DLD1 (cell line): ENCODE data around the gene ALG1L2.
"Not testable (repeated sequence)": the region's sequence is repeated elsewhere in the genome, so short reads cannot be mapped to it uniquely, and the experiment has no call there.

ENCODE experiments used
- in situ Hi-C: cut with HindIII; loops from 2 replicates; pipeline ENCODE4 v1.10.0; 2017; ENCODE audit warnings: low sequenced_read_pairs

Gene ALG1L2

DNA sequence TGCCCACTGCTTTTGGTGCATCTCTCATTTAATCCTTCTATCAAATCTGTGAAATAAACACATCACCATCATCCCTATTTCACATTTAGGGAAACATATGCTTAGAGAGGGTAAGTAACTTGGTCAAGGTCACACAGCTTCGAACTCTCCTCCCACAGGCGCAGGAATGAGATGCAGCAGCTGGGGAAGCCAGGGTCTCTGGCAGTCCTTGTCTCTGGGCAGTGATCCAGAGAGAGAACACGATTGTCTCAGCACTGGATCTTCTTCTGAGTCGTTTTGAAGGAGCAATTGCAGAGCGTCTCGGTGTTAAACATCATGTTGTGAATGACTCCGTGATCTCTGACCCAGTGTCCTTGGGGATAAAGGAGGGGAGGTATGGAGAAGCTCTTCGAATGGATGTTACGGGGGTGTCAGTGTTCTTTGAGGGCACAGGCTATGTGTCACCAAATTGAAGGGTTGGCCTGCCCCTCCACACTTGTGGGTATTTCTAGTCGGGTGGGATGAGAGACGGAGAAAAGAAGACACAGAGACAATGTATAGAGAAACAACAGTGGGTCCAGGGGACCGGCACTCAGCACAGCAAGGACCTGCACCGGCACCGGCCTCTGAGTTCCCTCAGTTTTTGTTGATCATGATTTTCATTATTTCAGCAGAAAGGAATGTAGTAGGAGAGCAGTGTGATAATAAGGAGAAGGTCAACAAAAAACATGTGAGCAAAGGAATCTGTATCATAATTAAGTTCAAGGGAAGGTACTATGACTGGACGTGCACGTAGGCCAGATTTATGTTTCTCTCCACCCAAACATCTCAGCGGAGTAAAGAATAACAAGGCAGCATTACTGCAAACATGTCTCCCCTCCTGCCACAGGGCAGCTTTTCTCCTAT is 41.5 kb downstream of the ALG1L2 start:
- in situ Hi-C loops: not testable (repeated sequence)

DNA sequence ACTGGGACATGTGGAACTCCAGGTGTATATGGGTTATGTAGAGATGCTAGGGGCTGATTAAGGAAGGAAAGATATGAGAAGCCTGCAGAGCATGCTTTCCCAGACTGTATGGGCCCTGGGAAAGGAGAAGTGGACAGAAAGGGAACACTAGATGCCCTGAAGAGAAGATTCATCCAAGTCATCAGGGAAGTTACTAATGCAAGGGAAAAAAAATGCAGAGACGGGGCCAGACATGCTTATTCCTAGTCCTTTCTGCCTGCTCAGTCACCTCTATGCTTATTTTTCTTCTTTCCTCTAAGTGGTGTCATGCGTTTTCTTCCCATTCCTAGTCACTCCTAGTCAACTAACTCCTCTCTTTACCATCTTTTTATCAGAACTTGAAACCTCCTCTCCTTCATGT is 43.8 kb downstream of the ALG1L2 start:
- in situ Hi-C loops: not testable (repeated sequence)

DNA sequence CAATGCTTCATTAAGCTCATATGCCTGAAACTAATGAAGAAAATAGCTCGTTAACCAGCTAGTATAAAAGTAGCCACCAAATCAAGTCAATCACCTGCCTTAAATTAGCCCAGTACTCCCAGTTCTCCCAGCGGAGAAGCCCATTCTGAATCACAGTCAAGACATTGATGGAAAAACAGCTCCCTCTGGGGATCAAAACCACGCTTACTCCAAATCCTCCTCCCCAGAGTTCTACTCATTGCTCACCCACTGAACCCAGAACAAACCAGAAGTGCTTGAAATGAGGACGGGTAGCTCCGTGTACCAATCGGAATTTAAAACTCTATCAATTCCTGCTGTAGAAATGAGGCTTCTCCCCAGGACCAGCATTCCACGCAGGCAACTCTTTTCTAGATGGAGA is 54.7 kb downstream of the ALG1L2 start:
- in situ Hi-C loops: not testable (repeated sequence)

DNA sequence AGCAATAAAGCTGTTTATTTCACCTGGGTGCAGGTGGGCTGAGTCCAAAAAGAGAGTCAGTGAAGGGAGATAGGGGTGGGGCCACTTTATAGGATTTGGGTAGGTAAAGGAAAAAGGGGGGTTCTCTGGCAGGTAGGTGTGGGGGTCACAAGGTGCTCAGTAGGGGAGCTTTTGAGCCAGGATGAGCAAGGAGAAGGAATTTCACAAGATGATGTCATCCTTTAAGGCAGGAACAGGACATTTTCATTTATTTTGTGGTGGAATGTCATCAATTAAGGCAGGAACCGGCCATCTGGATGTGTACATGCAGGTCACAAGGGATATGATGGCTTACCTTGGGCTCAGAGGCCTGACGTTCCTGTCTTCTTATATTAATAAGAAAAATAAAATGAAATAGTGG is 56.1 kb downstream of the ALG1L2 start:
- in situ Hi-C loops: not testable (repeated sequence)

DNA sequence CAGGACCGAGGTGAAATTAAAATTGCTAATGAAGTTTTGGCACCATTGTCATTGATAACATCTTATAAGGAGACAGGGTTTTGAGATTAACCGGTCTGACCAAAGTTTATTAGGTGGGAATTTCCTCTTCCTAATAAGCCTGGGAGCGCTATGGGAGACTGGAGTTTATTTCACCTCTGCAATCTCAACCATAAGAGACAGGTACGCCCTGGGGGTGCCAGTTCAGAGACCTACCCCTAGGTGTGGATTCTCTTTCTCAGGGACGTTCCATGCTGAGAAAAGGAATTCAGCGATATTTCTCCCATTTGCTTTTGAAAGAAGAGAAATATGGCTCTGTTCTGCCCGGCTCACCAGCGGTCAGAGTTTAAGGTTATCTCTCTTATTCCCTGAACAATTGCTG is 57.4 kb downstream of the ALG1L2 start:
- in situ Hi-C loops: not testable (repeated sequence)

DNA sequence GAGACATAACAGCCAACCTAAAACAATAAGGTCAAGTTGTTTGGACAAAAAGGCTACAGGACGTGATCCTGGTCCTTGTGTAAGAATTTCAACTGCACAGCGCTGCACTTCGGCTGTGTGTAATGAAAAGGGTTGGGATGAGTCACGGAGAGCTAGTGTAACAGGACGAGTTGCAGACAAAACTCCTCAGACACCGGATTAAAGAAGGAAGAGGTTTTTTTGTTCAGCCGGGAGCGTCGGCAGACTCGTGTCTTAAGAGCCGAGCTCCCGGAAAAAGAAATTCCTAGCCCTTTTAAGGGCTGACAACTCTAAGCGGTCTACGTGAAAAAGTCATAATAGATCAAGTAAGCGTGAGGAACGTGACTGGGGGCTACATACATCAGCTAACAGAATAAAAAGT is 59.1 kb downstream of the ALG1L2 start:
- in situ Hi-C loops: not testable (repeated sequence)

DNA sequence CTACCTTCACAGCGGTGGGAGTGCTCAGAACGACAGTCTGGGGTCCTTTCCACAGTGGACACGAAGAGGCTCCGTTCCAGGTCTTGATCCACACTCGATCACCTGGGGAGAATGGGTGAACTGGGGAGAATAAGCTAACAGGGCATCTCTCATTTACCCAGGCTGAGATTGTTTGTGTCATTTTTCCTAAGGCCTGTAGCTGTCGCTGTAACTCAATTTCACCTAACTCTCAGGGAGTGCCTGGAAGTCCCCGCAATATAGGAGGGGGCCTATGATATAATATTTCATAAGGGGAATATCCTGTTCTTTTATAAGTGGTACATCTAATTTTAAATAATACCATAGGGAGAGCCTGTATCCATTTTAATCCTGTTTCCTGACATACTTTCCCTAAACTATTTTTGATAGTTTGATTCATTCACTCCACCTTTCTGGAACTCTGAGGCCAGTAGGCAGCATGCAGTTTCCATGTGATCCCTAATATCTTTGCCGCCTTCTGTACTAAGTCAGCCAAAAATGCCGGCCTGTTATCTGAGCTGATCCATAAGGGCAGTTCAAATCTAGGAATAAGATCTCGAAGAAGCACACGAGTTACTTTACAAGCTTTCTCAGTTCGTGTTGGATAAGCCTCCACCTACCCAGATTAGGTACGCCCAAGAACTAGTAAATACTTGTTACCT is 62.2 kb downstream of the ALG1L2 start:
- in situ Hi-C loops: not testable (repeated sequence)

DNA sequence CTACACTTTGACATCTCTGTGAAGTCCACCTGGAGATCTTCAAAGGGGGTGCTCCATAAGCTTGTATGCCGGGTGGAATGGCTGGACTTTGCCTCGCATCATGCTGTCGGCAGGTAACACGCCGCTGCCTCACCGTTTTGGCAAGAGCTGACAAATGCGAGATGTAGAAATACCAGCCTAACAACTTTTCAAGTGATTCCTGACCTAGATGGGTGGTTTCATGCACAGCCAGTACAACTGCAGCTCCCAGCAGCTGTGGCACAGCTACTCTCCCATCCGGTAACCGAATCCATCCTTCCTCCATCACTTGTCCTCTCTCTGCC is 62.7 kb downstream of the ALG1L2 start:
- in situ Hi-C loops: not testable (repeated sequence)

DNA sequence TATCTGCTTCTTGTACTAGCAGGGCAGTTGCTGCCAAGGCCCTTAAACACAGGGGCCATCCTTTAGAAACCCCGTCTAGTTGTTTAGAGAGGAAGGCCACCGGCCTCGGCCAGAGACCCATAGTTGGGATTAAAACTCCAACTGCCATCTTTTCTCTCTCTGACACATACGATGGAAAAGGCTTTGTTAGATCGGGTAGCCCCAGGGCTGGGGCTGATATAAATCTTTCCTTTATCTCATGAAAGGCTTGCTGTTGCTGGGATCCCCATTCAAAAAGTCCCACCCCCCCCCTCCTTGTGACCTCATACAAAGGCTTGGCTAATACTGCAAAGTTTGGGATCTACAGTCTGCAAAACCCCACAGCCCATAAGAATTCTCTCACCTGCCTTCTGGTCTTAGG is 63.8 kb downstream of the ALG1L2 start:
- in situ Hi-C loops: not testable (repeated sequence)

DNA sequence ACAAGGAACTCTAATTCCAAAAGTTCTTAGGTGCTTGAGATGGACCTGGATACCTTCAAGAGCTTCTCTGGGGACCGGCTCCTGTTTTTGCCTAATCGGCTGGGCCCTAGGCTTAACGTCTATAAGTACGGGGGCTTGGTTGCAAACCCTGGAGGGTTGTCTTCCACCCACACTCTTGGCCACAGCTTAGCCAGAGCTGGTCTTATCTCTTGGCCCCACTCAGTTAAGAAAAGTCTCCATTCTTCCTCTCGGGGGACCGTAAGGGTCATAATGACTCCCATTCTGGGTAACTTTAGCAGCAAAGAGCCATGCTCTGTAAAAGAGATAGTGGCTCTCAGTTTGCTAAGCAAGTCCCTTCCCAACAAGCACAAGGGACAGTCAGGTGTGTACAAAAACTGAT is 64.8 kb downstream of the ALG1L2 start:
- in situ Hi-C loops: not testable (repeated sequence)
